Gastroesophageal sphincter (tissue), 4 donors: ENCODE results near the gene CCDC188. TPM values are rescaled to one million over a fixed set of nuclear protein-coding genes. Genes with fewer than 3 reads are reported as not detected.

Source experiments
- ATAC-seq: fragments of 150-250 bp; one replicate; pipeline ENCODE4 v1.9.1; 2016; ENCODE audit warnings: mild to moderate bottlenecking, moderate library complexity
- H3K27ac ChIP-seq, 4 donors: fragments of 200-600 bp; sonication (generic) in 3 of 4; 1 replicate in 3 of 4; 2 replicates in 1 of 4; pipeline ENCODE4 v1.5.1; 2016 to 2019
- H3K27me3 ChIP-seq: fragments of 200-600 bp; sonication (generic); one replicate; pipeline ENCODE4 v1.5.1; 2019
- H3K36me3 ChIP-seq, 2 donors: fragments of 200-600 bp; sonication (generic); one replicate each; pipeline ENCODE4 v1.5.1; 2019; ENCODE audit warnings: control low read depth in 1 of 2
- H3K4me1 ChIP-seq, 3 donors: fragments of 200-600 bp; sonication (generic); 1 replicate in 2 of 3; 2 replicates in 1 of 3; pipeline ENCODE4 v1.5.1; 2016 to 2019; ENCODE audit warnings: control low read depth in 2 of 3
- H3K4me3 ChIP-seq, 2 donors: fragments of 200-600 bp; sonication (generic); one replicate each; pipeline ENCODE4 v1.5.1; 2019; ENCODE audit warnings: mild to moderate bottlenecking in 1 of 2, moderate library complexity in 1 of 2
- H3K9me3 ChIP-seq, 3 donors: fragments of 200-600 bp; sonication (generic); one replicate each; pipeline ENCODE4 v1.5.1; 2017 to 2019; ENCODE audit warnings: control low read depth in 2 of 3
- CTCF ChIP-seq, 4 experiments: fragments of 200-600 bp in 2 of 4; fragments of 450-650 bp in 2 of 4; sonication (generic) in 1 of 4; IDR thresholded peaks; one replicate each; pipeline ENCODE4 v1.5.1; 2017 to 2019; ENCODE audit warnings: antibody characterized with exemption in 4 of 4, mild to moderate bottlenecking in 2 of 4, moderate library complexity in 2 of 4
- EP300 ChIP-seq: sonication (generic); formaldehyde crosslinking; IDR thresholded peaks from one replicate; pipeline ENCODE4 v1.6.1; 2017; ENCODE audit warnings: antibody characterized with exemption, mild to moderate bottlenecking
- POLR2A ChIP-seq, 2 donors: fragments of 450-650 bp; IDR thresholded peaks; one replicate each; pipeline ENCODE4 v1.6.1; 2017; ENCODE audit warnings: antibody characterized with exemption in 2 of 2, mild to moderate bottlenecking in 2 of 2, moderate library complexity in 1 of 2
- POLR2AphosphoS5 ChIP-seq: sonication (generic); formaldehyde crosslinking; IDR thresholded peaks from one replicate; pipeline ENCODE4 v1.6.1; 2017; ENCODE audit warnings: antibody characterized with exemption
- WGBS, 2 donors: methylation state at CpG; one replicate each; pipeline ENCODE4 v1.1.5; 2018; ENCODE audit warnings: low coverage in 1 of 2; 5-methylcytosine and 5-hydroxymethylcytosine counted together
- total RNA-seq, 4 donors: library from RNA; depleted of rRNA; stranded (reverse); fragments of >200 nt; gene quantifications; one replicate each; pipeline ENCODE4 v1.1.0, GENCODE V29; 2016

CCDC188 gene
- total RNA-seq, 4 donors from 2014 or later: not detected

DNA sequence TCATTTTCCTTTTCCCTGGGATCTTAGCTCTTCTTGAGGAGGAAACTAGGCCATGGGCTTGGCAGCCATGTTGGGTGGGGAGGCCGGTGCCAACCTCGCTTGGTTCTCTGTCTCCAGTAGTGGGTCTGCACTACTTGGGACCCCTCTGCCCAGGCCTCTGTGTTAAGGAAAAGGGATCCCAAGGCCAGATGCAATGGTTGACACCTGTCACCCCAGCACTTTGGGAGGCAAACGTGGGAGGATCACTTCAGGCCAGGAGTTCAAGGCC is 21.2 kb downstream of the CCDC188 start:
- Histone ChIP-seq H3K4me3 (no peak overlapping the region), H3K36me3 (peaks cover 0 to 35% of the 10 kb centered on the region in 2 donors), H3K4me1 (peaks cover 4 to 36% (median 21%) of the 10 kb centered on the region in 3 donors), H3K27ac (peak overlapping the region in 1 of 4 donors; percentile 21), H3K9me3 (no peaks in the 10 kb centered on the region), H3K27me3 (no peaks in the 10 kb centered on the region)
- TF ChIP-seq EP300: no peak
- TF ChIP-seq CTCF (IDR thresholded peaks at IDR 0.05): no peak
- TF ChIP-seq POLR2AphosphoS5: no peak
- no peak for TF ChIP-seq POLR2A (IDR thresholded peaks at IDR 0.05)
- no peak for ATAC-seq
- WGBS, 2 donors: 80% methylated on average over 1 of the region's 3 CpGs; no CpG with 5 or more reads in 1 of the 2 donors

GRCh38 chr22:20128902-20129746 is 21.7 kb downstream of the CCDC188 start:
- peaks cover 0 to 41% of the 10 kb centered on the region in 2 donors for H3K36me3 ChIP-seq
- H3K9me3 ChIP-seq: no peaks in the 10 kb centered on the region
- TF ChIP-seq POLR2A (IDR thresholded peaks at IDR 0.05) (no peak), CTCF (IDR thresholded peaks at IDR 0.05) (peak in 1 of 4 experiments; percentile 31)
- H3K27me3 ChIP-seq: no peaks in the 10 kb centered on the region
- peaks cover 4 to 30% (median 16%) of the 10 kb centered on the region in 3 donors for H3K4me1 ChIP-seq
- no peak for ATAC-seq
- 26 to 60% methylated on average over 1 to 5 of the region's 18 CpGs for WGBS, 2 donors
- peak overlapping the region in 1 of 4 donors; percentile 21 for H3K27ac ChIP-seq
- H3K4me3 ChIP-seq: no peak overlapping the region

- no peaks in the 10 kb centered on the region for H3K9me3 ChIP-seq
- ATAC-seq: no peak
- H3K4me1 ChIP-seq: peaks cover 4 to 25% (median 10%) of the 10 kb centered on the region in 3 donors
- WGBS, 2 donors: 39% methylated on average over 2 of the region's 2 CpGs; no CpG with 5 or more reads in 1 of the 2 donors
- peaks cover 0 to 46% of the 10 kb centered on the region in 2 donors for H3K36me3 ChIP-seq
- TF ChIP-seq POLR2AphosphoS5: no peak
- no peak for TF ChIP-seq CTCF (IDR thresholded peaks at IDR 0.05)
- H3K27ac ChIP-seq: no peak overlapping the region
- no peak overlapping the region for H3K4me3 ChIP-seq
- no peaks in the 10 kb centered on the region for H3K27me3 ChIP-seq
Observed at GRCh38 chr22:20128619-20128901, 22.3 kb downstream of the CCDC188 start.

DNA sequence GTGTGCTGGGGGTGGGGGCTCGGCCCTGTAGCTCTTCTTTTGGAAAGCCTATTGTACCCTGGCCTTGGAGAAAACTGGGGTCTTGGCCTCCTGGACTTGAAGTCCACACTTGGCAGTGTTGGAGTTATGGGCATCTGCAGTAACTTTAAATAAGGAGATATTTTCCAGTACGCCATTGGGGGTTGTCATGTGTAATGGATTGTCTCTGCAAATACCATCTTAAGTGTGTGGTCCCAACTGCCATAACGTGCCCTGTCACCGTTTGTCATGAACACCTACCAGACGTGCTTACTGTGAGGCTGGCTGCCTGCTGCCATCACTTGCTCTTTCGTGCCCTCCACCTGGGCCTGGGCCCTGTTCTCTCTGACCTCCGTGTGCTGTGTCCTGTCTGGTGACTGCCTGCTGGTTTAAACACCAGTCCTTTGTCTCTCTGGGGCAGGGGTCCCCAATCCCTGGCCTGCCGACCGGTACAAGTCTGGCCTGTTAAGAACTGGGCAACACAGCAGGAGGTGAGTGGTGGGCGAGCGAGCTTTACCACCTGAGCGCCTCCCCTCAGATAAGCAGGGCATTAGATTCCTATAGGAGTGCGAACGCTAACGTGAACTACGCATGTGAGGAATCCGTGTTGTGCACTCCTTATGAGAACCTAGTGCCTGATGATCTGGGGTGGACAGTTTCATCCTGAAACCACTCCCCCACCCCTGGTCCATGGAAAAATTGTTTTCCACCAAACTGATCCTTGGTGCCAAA is 22.8 kb downstream of the CCDC188 start:
- no peak overlapping the region for H3K27ac ChIP-seq
- no peak for ATAC-seq
- no peak overlapping the region for H3K4me3 ChIP-seq
- H3K27me3 ChIP-seq: no peaks in the 10 kb centered on the region
- TF ChIP-seq POLR2AphosphoS5: no peak
- no peak for TF ChIP-seq POLR2A (IDR thresholded peaks at IDR 0.05)
- TF ChIP-seq EP300: no peak
- no peak for TF ChIP-seq CTCF (IDR thresholded peaks at IDR 0.05)
- H3K9me3 ChIP-seq: no peaks in the 10 kb centered on the region
- 69% methylated on average over 5 of the region's 17 CpGs; no CpG with 5 or more reads in 1 of the 2 donors for WGBS, 2 donors
- peaks cover 4 to 19% (median 6%) of the 10 kb centered on the region in 3 donors for H3K4me1 ChIP-seq
- peaks cover 0 to 49% of the 10 kb centered on the region in 2 donors for H3K36me3 ChIP-seq
